Chondrocyte (in vitro differentiated cells): ENCODE data around the gene ACAA1. TPM values are rescaled to one million over a fixed set of nuclear protein-coding genes. Genes with fewer than 3 reads are reported as not detected.

ENCODE experiments used
- DNase-seq: peaks from one replicate; pipeline ENCODE4 v3.0.0; 2021; ENCODE audit warnings: mixed read lengths, low spot score
- H3K27ac Mint-ChIP-seq: one replicate; pipeline ENCODE4 v1.8.0; 2021; ENCODE audit warnings: mild to moderate bottlenecking, moderate library complexity, mixed read lengths; ENCODE audit not compliant: unreplicated experiment
- H3K27me3 Mint-ChIP-seq: 2 replicates; pipeline ENCODE4 v1.8.0; 2021; ENCODE audit warnings: low read depth, mixed read lengths
- H3K36me3 Mint-ChIP-seq: 2 replicates; pipeline ENCODE4 v1.8.0; 2021; ENCODE audit warnings: low read depth, mixed read lengths
- H3K4me1 Mint-ChIP-seq: 2 replicates; pipeline ENCODE4 v1.8.0; 2021; ENCODE audit warnings: low read depth, mild to moderate bottlenecking, mixed read lengths
- H3K4me3 Mint-ChIP-seq: one replicate; pipeline ENCODE4 v1.8.0; 2021; ENCODE audit warnings: mild to moderate bottlenecking, moderate library complexity, mixed read lengths; ENCODE audit not compliant: unreplicated experiment
- H3K9me3 Mint-ChIP-seq: 2 replicates; pipeline ENCODE4 v1.8.0; 2021; ENCODE audit warnings: low read depth, mixed read lengths
- CTCF ChIP-seq: fragments of 200-600 bp; sonication (generic); IDR thresholded peaks from 2 replicates; pipeline ENCODE4 v1.5.0; 2021; ENCODE audit warnings: antibody characterized with exemption, mild to moderate bottlenecking, moderate library complexity
- total RNA-seq: library from RNA; stranded (reverse); gene quantifications from 3 replicates; pipeline ENCODE4 v1.2.1, GENCODE V29; 2021

The ACAA1 gene
- total RNA-seq, 1 donor from 2014 or later, result 48.6 TPM

GRCh38 chr3:38124324-38125122 lies 12.4 kb downstream of the ACAA1 start:
- no peaks in the 10 kb centered on the region for H3K9me3 Mint-ChIP-seq
- H3K27me3 Mint-ChIP-seq, result no peaks in the 10 kb centered on the region
- DNase-seq, result no peak
- peaks cover 37% of the 10 kb centered on the region for H3K36me3 Mint-ChIP-seq
- no peak for TF ChIP-seq CTCF
- H3K4me1 Mint-ChIP-seq, result no peaks in the 10 kb centered on the region
- no peak overlapping the region for H3K4me3 Mint-ChIP-seq
- no peak overlapping the region for H3K27ac Mint-ChIP-seq

DNA sequence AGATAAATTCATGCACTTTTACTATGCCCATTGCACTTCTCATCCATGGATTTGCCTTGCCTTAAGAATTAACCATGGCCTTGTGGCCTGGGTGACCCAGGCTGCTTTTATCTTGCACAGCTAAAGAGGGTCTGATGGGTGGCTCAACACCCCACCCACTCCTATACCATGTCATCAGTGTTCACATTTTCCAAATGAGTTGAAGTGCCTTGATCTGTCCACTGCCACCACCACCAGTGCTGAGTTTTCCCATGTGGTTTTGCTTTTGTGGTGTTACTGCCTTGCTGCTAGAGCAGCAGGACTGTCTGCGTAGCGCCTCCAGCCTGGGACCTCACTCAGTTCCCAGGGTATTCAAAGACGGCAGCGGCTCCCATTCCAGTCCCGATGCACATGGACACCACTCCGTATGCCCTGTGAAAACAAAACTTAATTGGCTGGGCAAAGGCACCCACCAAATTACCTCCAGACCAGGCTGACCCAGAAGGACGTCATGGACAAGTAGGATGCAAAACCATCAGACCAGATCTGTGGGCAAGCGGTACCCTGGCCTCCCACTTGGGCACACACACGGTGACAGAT lies 14.1 kb downstream of the ACAA1 start:
- no peak for DNase-seq
- Mint-ChIP-seq H3K4me1 (no peaks in the 10 kb centered on the region), H3K9me3 (no peaks in the 10 kb centered on the region)

DNA sequence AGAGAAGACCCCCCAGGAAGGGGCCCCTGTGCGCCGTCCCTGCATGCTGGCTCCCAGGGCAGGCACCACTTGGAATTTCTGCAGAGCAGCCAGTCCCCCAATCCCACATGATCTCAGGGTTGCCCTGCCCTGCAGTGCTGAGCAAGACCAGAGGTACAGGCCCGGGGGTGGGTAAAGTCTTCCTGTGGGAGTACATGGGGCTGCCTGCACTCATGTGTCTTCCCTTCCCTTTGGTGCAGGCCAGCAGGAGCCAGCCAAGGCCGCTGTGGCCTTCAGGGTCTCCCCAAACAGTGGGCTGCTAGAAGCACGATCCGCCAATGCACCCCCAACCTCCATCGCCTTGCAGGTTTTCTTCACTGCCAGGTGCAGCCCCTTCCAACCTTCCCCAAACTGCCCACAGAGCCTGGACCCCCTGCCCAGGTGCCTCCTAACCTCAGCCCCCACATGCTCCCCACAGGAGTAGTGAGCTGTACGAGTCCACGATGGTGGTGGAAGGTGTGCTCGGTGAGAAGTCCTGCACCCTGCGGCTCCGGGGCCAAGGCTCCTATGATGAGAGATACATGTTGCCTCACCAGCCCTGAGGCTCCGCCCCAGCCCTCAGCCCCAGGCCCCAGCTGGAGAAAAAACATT lies 15.0 kb downstream of the ACAA1 start:
- no peaks in the 10 kb centered on the region for H3K27me3 Mint-ChIP-seq
- peaks cover 23% of the 10 kb centered on the region for H3K36me3 Mint-ChIP-seq
- no peak overlapping the region for H3K4me3 Mint-ChIP-seq
- H3K4me1 Mint-ChIP-seq, result no peaks in the 10 kb centered on the region
- no peak for DNase-seq
- H3K27ac Mint-ChIP-seq, result no peak overlapping the region
- H3K9me3 Mint-ChIP-seq, result no peaks in the 10 kb centered on the region
- no peak for TF ChIP-seq CTCF

More for the DNA sequence above, 14.1 kb downstream of the ACAA1 start:
- Mint-ChIP-seq H3K36me3 (peaks cover 29% of the 10 kb centered on the region), H3K27ac (no peak overlapping the region), H3K27me3 (no peaks in the 10 kb centered on the region), H3K4me3 (no peak overlapping the region)
- TF ChIP-seq CTCF, result no peak

DNA sequence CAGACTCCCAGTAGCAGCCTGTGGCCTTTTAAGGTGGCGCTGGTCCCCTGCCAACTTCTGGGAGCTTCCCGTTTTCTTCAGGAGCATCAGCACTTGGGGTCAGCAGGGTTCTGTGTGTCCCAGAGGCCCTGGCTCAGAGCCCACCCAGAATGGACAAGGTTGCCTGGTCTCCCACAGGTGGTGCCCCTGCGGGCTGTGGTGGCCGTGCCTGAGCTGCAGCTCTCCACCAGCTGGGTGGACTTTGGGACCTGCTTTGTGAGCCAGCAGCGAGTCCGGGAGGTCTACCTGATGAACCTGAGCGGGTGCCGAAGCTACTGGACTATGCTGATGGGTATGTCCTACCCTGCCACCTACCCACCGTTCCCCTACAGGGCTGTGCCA lies 15.5 kb downstream of the ACAA1 start:
- Mint-ChIP-seq H3K4me1 (no peaks in the 10 kb centered on the region), H3K4me3 (no peak overlapping the region), H3K36me3 (peaks cover 21% of the 10 kb centered on the region), H3K27me3 (no peaks in the 10 kb centered on the region), H3K27ac (no peak overlapping the region), H3K9me3 (no peaks in the 10 kb centered on the region)
- TF ChIP-seq CTCF, result no peak
- no peak for DNase-seq

- Mint-ChIP-seq H3K4me1 (no peaks in the 10 kb centered on the region), H3K27ac (no peak overlapping the region), H3K9me3 (no peaks in the 10 kb centered on the region), H3K27me3 (peaks cover under 1% of the 10 kb centered on the region), H3K36me3 (peaks cover 20% of the 10 kb centered on the region), H3K4me3 (no peak overlapping the region)
- DNase-seq, result no peak
- no peak for TF ChIP-seq CTCF
These were observed 16.1 kb downstream of the ACAA1 start for GRCh38 chr3:38120693-38121450.
